OCI-LY7 (cell line): ENCODE results near the gene CCDC81. TPM values are rescaled to one million over a fixed set of nuclear protein-coding genes. Genes with fewer than 3 reads are reported as not detected.
"Not testable (repeated sequence)": the region's sequence is repeated elsewhere in the genome, so short reads cannot be mapped to it uniquely, and the experiment has no call there.

Experiments
- BruUV-seq: library from RNA; stranded (reverse); fragments of 400-500 nt; replicated peaks from 2 replicates; lab custom pipeline; 2021; lab: Mats Ljungman, UMichigan
- CTCF ChIA-PET: fragments of 300-600 bp; sonication (Branson Sonifier 250); formaldehyde crosslinking; loops from one replicate; lab custom pipeline; 2022; ENCODE audit warnings: antibody characterized with exemption; ENCODE audit not compliant: unreplicated experiment; lab: Charles Lee
- POLR2A ChIA-PET: fragments of 300-600 bp; sonication (Branson Sonifier 250); formaldehyde crosslinking; loops from one replicate; lab custom pipeline; 2022; ENCODE audit warnings: antibody characterized with exemption; lab: Charles Lee
- DNase-seq: peaks from one replicate; pipeline ENCODE4 v3.0.0-alpha.2; 2015; ENCODE audit warnings: low spot score
- H2AFZ ChIP-seq: fragments of 200-600 bp; sonication (generic), shearing (Covaris generic); 2 replicates; pipeline ENCODE4 v1.6.1; 2014; ENCODE audit warnings: mild to moderate bottlenecking, antibody characterized with exemption, low read length, moderate library complexity
- H3K27ac ChIP-seq: fragments of 200-600 bp; sonication (generic); 2 replicates; pipeline ENCODE4 v1.5.1; 2014; ENCODE audit warnings: mixed run types, low read depth, mild to moderate bottlenecking, moderate library complexity, low read length, inconsistent platforms; ENCODE audit not compliant: poor library complexity, severe bottlenecking
- H3K36me3 ChIP-seq: fragments of 200-600 bp; sonication (generic); 2 replicates; pipeline ENCODE4 v1.6.1; 2014; ENCODE audit warnings: mild to moderate bottlenecking, antibody characterized with exemption, low read length, moderate library complexity, mixed read lengths; ENCODE audit not compliant: insufficient read depth
- H3K4me1 ChIP-seq: fragments of 200-600 bp; sonication (generic); 2 replicates; pipeline ENCODE4 v1.5.1; 2014; ENCODE audit warnings: mild to moderate bottlenecking, low read length; ENCODE audit not compliant: insufficient read depth, poor library complexity, severe bottlenecking
- H3K4me2 ChIP-seq: fragments of 200-600 bp; sonication (generic); 2 replicates; pipeline ENCODE4 v1.6.1; 2014; ENCODE audit warnings: mild to moderate bottlenecking, low read length
- H3K4me3 ChIP-seq: fragments of 200-600 bp; sonication (generic); 2 replicates; pipeline ENCODE4 v1.5.1; 2014; ENCODE audit warnings: mild to moderate bottlenecking, low read depth, low read length; ENCODE audit not compliant: poor library complexity, severe bottlenecking
- H3K79me2 ChIP-seq: fragments of 200-600 bp; sonication (generic); 2 replicates; pipeline ENCODE4 v1.6.1; 2016; ENCODE audit warnings: low read depth, mild to moderate bottlenecking, low read length, moderate library complexity, mixed read lengths; ENCODE audit not compliant: insufficient read depth
- H3K9me2 ChIP-seq: fragments of 200-600 bp; sonication (generic); 2 replicates; pipeline ENCODE4 v1.6.1; 2016; ENCODE audit warnings: mild to moderate bottlenecking, low read length, mixed read lengths; ENCODE audit not compliant: insufficient read depth
- H3K9me3 ChIP-seq: fragments of 200-600 bp; sonication (generic); 2 replicates; pipeline ENCODE4 v1.6.1; 2014; ENCODE audit warnings: mild to moderate bottlenecking, mixed run types, low read length, mixed read lengths
- H4K20me1 ChIP-seq: fragments of 200-600 bp; sonication (generic); 2 replicates; pipeline ENCODE4 v1.6.1; 2014; ENCODE audit warnings: mild to moderate bottlenecking, antibody characterized with exemption, low read length, moderate library complexity, mixed read lengths; ENCODE audit not compliant: insufficient read depth
- CTCF ChIP-seq: fragments of 200-600 bp; sonication (generic); conservative IDR thresholded peaks from 2 replicates; pipeline ENCODE4 v1.5.1; 2014; ENCODE audit warnings: mild to moderate bottlenecking, antibody characterized with exemption, low read length, moderate library complexity, mixed read lengths
- EZH2phosphoT487 ChIP-seq: fragments of 200-600 bp; sonication (generic); IDR thresholded peaks from 2 replicates; pipeline ENCODE4 v1.6.1; 2018; ENCODE audit warnings: low read depth, borderline replicate concordance, mild to moderate bottlenecking, mixed run types, antibody characterized with exemption, low read length, moderate library complexity, mixed read lengths
- intact Hi-C: fragments of 100-400 bp; cut with micrococcal nuclease; formaldehyde crosslinking; loops from one replicate; pipeline ENCODE4 v1.10.0; 2022; ENCODE audit not compliant: unreplicated experiment
- total RNA-seq, 2 experiments: library from RNA; depleted of rRNA in 1 of 2; stranded (reverse); fragments of >200 nt in 1 of 2; shearing (Covaris generic) in 1 of 2; gene quantifications; 2 replicates each; pipeline ENCODE4 v1.2.3, GENCODE V29; 2014 to 2022

The CCDC81 gene
- total RNA-seq, 2 experiments from 2014 or later: 0.41 to 1.0 TPM

- H3K4me3 ChIP-seq: no peak overlapping the region
- intact Hi-C loops: no loop called here
Measured at GRCh38 chr11:86341382-86341781, 33.3 kb upstream of the CCDC81 start.

GRCh38 chr11:86346513-86346912 lies 28.2 kb upstream of the CCDC81 start:
- POLR2A ChIA-PET: interaction anchor here (0.6 kb wide), 1 partner anchor 196 kb away, joined by 5 read pairs; no protein-coding TSS in a partner anchor
- no peak for DNase-seq

More at GRCh38 chr11:86341382-86341781, 33.3 kb upstream of the CCDC81 start:
- Histone ChIP-seq H3K4me1 (no peaks in the 10 kb centered on the region), H3K4me2 (no peak overlapping the region), H3K27ac (no peak overlapping the region), H3K9me3 (no peaks in the 10 kb centered on the region), H3K36me3 (peaks cover 52% of the 10 kb centered on the region), H3K79me2 (peaks cover 10% of the 10 kb centered on the region; the same call in 1 of the 2 replicates), H2AFZ (no peak overlapping the region), H3K9me2 (no peaks in the 10 kb centered on the region), H4K20me1 (no peaks in the 10 kb centered on the region)
- TF ChIP-seq EZH2phosphoT487: no peak
- no TSS peak for BruUV-seq
- ChIA-PET CTCF (no interaction called here), POLR2A (interaction anchor here (0.6 to 0.7 kb wide), 3 partner anchors 37 to 1071 kb away, joined by 3 to 4 read pairs (median 3); no protein-coding TSS in a partner anchor)
- DNase-seq: no peak

GRCh38 chr11:86355256-86355655 lies 19.4 kb upstream of the CCDC81 start:
- DNase-seq: no peak
- Histone ChIP-seq H3K4me3 (no peak overlapping the region), H3K79me2 (no peaks in the 10 kb centered on the region), H3K4me2 (no peak overlapping the region), H3K9me2 (no peaks in the 10 kb centered on the region), H4K20me1 (no peaks in the 10 kb centered on the region), H3K27ac (no peak overlapping the region), H3K4me1 (no peaks in the 10 kb centered on the region), H3K36me3 (no peaks in the 10 kb centered on the region), H3K9me3 (no peaks in the 10 kb centered on the region), H2AFZ (no peak overlapping the region)
- CTCF ChIA-PET: no interaction called here
- POLR2A ChIA-PET: no interaction called here
- intact Hi-C loops: no loop called here
- BruUV-seq: no TSS peak
- TF ChIP-seq EZH2phosphoT487: no peak
- TF ChIP-seq CTCF: no peak

More at GRCh38 chr11:86346513-86346912, 28.2 kb upstream of the CCDC81 start:
- no TSS peak for BruUV-seq
- Histone ChIP-seq H2AFZ (no peak overlapping the region), H3K9me2 (no peaks in the 10 kb centered on the region), H3K27ac (no peak overlapping the region), H4K20me1 (no peaks in the 10 kb centered on the region), H3K4me2 (no peak overlapping the region), H3K79me2 (peaks cover 10% of the 10 kb centered on the region; the same call in 1 of the 2 replicates), H3K9me3 (no peaks in the 10 kb centered on the region), H3K4me1 (no peaks in the 10 kb centered on the region), H3K4me3 (no peak overlapping the region), H3K36me3 (peaks cover 24% of the 10 kb centered on the region)
- intact Hi-C loops: no loop called here
- CTCF ChIA-PET: no interaction called here
- TF ChIP-seq EZH2phosphoT487: no peak

GRCh38 chr11:86357412-86357811 lies 17.3 kb upstream of the CCDC81 start:
- intact Hi-C loops, DNase-seq, H3K4me3 ChIP-seq, H3K79me2 ChIP-seq, H3K4me1 ChIP-seq, H3K9me3 ChIP-seq, H3K36me3 ChIP-seq, H2AFZ ChIP-seq, BruUV-seq, H3K27ac ChIP-seq, POLR2A ChIA-PET, CTCF ChIA-PET, H3K4me2 ChIP-seq, H3K9me2 ChIP-seq, H4K20me1 ChIP-seq: not testable (repeated sequence)
